Measurements from ENCODE around the gene CC2D2A.

- peak in 3 of 4 experiments; percentile 50 to 62 (median 53) for TF ChIP-seq CTCF (IDR thresholded peaks at IDR 0.05)
- TF ChIP-seq POLR2A (IDR thresholded peaks at IDR 0.05) = no peak
Observed at GRCh38 chr4:15649914-15650545, 180.3 kb downstream of the CC2D2A start.

Data from prostate gland (tissue), 2 donors.